Measurements from ENCODE around the gene C16orf46. TPM values are rescaled to one million over a fixed set of nuclear protein-coding genes. Genes with fewer than 3 reads are reported as not detected.

The C16orf46 gene
- total and polyA plus RNA-seq, 2 donors (not counting 3 experiments of a cell fraction or from before 2014, with no cell fraction given), result 0.26 TPM; not detected in 1

DNA sequence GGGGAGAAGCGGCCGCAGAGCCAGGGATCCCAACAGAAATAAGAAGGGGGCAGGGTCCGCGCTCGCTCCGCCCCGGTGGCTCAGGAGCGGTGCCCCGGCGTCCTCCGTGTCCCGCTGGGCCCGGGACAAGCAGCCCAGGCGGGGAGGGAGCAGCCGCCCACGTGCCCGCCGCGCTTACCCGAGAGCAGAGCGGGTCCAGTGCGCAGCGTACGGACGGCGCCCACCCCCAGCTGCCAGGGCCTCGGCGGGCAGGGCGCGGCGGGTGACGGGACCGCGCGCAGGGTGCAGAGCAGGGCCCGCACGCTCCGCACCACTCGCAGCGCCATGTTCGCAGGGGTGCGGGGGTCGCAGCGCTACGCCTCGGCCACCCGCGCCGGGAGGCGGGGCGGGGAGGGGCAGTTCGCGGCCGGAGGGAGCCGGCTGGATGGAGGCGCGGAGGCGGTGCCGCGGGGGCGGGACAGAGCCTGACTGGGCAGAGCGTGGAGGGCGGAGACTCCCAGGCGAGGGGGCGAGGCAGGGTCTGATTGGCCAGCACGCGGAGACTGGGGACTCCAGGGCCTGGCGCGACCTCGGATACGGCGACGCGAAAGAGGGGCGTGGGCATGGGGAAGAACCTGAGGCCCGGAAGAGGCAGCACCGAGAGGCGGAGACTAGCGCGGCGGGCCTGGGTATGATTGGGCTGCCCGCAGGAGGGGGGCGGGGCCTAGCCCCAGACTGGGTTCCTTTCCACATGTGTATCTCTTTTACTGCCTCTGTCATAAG is 19.1 kb upstream of the C16orf46 start, which contains the start of gene GCSH:
TSS of gene GCSH (minus strand) at position 443 of the 762 bp plus-strand sequence. CDS start at position 326, 117 bp downstream.
- Histone ChIP-seq H3K36me3 (ENCODE audit: control insufficient read depth in 2 of 2, extremely low read depth in 1 of 2, insufficient read depth in 2 of 2, low read length in 2 of 2) (no peaks in the 10 kb centered on the region), H2AFZ (ENCODE audit: low read depth, low read length) (peak within 1 kb of the TSS; percentile 91), H3K27me3 (ENCODE audit: control insufficient read depth in 2 of 2, insufficient read depth in 2 of 2, low read length in 2 of 2) (peaks cover 0 to 4% of the 10 kb centered on the region in 2 experiments), H3K4me1 (ENCODE audit: control insufficient read depth, extremely low read depth, insufficient read depth, low read length) (peaks cover 7% of the 10 kb centered on the region), H3K4me3 (replicated peaks in 1 of 3; ENCODE audit: insufficient read depth in 1 of 3, low read depth in 1 of 3, low read length in 3 of 3) (peak within 1 kb of the TSS; percentile 49 to 80 (median 60)), H4K20me1 (replicated peaks; ENCODE audit: control insufficient read depth, extremely low read depth, insufficient read depth, low read length) (no peaks in the 10 kb centered on the region), H3K27ac (ENCODE audit: insufficient read depth, low read depth, low read length) (peak within 1 kb of the TSS; percentile 0), H3K9me1 (replicated peaks; ENCODE audit: control insufficient read depth, extremely low read depth, insufficient read depth, low read length) (no peaks in the 10 kb centered on the region), H3K79me2 (ENCODE audit: control insufficient read depth, insufficient read depth, low read length) (peaks cover 21% of the 10 kb centered on the region), H3K9me3 (replicated peaks; ENCODE audit: control insufficient read depth, insufficient read depth, low read length) (no peaks in the 10 kb centered on the region), H3K4me2 (ENCODE audit: insufficient read depth, low read length) (peak within 1 kb of the TSS; percentile 77), H3K9ac (replicated peaks; ENCODE audit: extremely low read depth, insufficient read depth, low read length) (peak within 1 kb of the TSS; percentile 30)
- TF ChIP-seq GATA2 (IDR thresholded peaks at IDR 0.05; ENCODE audit: insufficient read depth, insufficient read length, low read depth, low read length) (no peak), JUN (IDR thresholded peaks at IDR 0.05; ENCODE audit: borderline replicate concordance, insufficient read depth, insufficient read length, low read depth) (no peak), POLR2A (IDR thresholded peaks at IDR 0.05; ENCODE audit: low read depth, low read length) (peak; percentile 57), POLR2AphosphoS5 (IDR thresholded peaks at IDR 0.05; ENCODE audit: insufficient read depth, low read depth, low read length) (no peak), EZH2 (IDR thresholded peaks at IDR 0.05; ENCODE audit: borderline replicate concordance, low read depth, low read length, severe bottlenecking) (no peak), CTCF (IDR thresholded peaks at IDR 0.05; ENCODE audit: extremely low read depth in 1 of 2, insufficient read depth in 1 of 2, low read depth in 1 of 2, low read length in 2 of 2) (no peak), FOS (IDR thresholded peaks at IDR 0.05; ENCODE audit: borderline replicate concordance, insufficient read depth, low read length) (no peak)
- TF ChIP-seq, protein P1, sequence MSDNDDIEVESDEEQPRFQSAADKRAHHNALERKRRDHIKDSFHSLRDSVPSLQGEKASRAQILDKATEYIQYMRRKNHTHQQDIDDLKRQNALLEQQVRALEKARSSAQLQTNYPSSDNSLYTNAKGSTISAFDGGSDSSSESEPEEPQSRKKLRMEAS (IDR thresholded peaks at IDR 0.05; ENCODE audit: insufficient read depth, insufficient read length), result peak; percentile 22
- POLR2A ChIA-PET, result no interaction called here
- DNase-seq (ENCODE audit: low read depth, low spot score), result peak; percentile 99
- peak; percentile 96 for FAIRE-seq
- CTCF ChIA-PET, result no interaction called here
- BruUV-seq (replicated peaks), result no TSS peak
- intact Hi-C loops (cut with micrococcal nuclease) (loop anchor here (1.0 to 5.0 kb wide), 5 partner anchors 19 to 159 kb away; partner anchors contain the start of genes C16orf46 and CENPN), dilution Hi-C loops (cut with MboI; ENCODE audit: extremely low pct_ligation_motif_present, low sequenced_read_pairs) (no loop called here)

All from endothelial cell of umbilical vein (primary cell).